ENCODE results near the gene FLRT2.

Gene FLRT2

DNA sequence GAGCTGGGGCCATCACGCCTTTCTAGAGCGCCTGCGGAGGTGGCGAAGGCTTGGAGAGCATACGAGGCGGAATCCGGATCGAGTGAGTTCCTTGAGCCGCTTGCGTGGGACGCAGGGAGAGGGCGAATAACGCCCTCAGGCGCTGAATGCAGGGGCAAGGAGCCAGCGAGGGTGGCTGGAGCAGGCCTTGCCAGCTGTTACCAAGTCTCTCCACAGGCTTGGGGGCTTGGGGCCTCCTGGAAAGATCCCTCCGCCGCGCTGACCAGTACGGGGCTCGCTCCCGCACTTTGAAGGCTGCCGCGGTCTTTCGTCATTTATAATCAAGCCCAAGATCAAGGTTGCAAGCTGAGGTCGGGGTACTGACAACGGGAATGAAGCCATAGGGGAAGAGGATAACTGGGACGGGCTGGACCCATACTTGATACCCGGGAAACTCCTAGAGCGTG, 1.2 kb downstream of the FLRT2 start:
- DNase-seq, result no peak

DNA sequence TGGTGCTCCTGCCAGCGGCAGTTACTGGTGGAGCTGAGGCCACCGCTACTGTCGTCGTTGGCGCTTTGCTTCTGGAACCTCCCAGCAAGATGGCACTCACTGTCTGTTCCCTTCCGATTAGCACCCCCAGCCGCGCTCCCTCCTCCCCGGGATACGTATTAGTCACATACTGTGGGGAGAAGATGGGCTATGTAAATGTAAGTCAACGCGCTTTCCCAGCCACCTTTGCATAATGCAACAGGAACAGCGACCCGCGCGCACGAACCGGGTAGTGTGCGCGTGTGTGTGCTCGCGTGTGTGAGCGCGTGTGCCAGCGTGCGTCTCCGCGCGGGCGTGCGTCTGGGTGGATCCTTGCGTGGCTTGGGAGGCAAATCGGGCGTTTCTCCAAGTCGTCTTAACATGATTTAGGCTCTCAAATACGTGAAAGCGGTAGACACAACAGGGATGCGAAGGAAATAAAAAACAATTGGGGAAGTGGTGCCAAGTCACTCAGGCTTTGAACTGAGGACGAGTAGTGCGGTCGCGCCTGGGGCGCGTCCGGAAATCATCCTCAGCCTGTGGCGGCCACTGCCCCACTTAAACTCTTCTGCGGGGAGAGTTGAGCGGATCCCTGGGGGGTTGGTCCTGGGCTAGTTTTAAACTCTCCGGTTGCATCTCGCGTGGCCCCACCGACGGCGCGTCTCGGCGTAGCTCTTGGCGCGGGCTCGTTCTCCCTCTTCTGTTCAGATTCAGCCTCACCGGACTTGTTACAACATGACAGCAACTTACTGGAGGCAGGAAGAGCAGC, 1.8 kb downstream of the FLRT2 start:
- DNase-seq, result no peak

- no peak for DNase-seq
Observed at GRCh38 chr14:85532374-85533022, 2.6 kb downstream of the FLRT2 start.

DNA sequence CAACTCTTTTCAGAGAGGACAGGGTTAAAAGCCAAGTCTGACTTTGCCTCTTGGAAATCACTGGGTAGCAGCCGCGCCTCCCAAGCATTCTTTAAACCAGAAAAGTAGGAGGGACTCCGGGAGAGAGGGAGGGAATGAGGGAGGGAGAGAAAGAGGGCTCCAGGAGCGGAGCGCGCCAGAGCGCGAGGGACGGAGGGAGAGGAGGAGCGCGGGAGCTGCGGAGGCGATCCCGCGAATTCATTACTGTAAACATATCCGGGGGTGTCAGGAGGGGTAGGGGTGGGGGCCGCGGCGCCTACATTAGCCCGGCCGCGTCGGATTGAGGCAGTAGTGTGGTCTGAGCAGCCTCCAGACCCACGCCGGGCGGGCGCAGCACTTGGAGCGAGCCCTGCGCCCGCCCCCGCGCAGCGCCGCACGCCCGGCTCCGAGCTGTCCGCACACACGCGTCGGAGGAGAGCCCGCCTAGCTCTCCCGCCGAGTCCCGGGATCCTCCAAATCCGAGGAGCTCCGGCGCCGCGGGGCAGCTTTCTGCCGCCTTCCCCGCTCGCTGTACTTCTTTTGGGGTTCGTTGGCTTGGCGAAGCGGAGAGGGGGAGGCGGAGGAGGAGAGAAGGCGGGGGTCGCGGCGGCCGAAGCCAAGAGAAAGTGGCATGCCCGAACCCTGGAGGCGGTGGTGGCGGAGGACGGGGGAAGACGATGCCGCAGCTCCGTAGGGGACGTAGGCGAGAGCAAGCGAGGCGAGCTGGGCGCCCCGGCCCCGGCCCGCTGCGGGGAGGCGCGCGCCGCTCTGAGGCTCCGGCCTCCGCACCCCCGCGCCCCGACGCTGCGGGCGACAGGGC, 3.3 kb downstream of the FLRT2 start:
- DNase-seq, result no peak

DNA sequence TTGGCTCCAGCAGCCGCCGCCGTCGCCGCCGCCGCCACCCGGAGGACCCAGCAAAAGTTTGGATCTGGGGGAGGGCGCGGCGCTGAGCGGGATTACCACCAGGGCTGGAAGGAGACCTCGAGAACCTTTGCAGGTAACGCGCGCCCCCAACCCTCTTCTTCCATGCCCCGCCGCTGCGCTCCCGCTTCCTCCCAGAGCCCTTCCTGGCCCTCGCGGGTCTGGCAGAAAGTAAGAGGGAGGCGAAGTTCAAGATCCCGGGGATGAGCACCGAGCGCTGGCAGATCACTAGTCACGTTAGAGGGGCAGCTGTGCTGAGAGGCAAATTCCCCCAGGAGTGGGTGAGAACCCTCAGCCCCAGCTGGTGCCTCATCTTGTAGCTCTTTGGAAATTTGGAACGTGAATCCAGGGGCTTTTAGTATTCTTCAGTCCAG, 3.9 kb downstream of the FLRT2 start:
- no peak for DNase-seq

GRCh38 chr14:85534458-85535293, 4.7 kb downstream of the FLRT2 start:
- no peak for DNase-seq

GRCh38 chr14:85535321-85535720, 5.4 kb downstream of the FLRT2 start:
- no peak for DNase-seq

- DNase-seq, result no peak
Observed at GRCh38 chr14:85535991-85536832, 6.3 kb downstream of the FLRT2 start.

DNA sequence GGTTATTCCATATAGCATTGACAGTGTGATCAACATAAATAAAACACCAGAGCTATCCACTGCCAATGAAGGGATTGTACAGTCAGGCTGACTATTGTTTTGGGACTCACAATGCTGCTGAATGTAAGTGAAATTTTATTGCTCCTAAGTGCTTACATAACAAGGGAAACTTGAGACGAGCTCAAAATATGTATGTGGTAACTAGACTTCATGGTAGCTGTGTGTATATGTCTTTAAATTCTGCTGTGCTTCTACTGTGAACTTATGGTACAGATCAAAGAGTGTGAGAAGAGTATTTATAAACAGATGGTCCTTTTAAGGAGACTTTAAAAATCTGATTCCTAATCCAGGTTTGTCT, 6.9 kb downstream of the FLRT2 start:
- no peak for DNase-seq

DNA sequence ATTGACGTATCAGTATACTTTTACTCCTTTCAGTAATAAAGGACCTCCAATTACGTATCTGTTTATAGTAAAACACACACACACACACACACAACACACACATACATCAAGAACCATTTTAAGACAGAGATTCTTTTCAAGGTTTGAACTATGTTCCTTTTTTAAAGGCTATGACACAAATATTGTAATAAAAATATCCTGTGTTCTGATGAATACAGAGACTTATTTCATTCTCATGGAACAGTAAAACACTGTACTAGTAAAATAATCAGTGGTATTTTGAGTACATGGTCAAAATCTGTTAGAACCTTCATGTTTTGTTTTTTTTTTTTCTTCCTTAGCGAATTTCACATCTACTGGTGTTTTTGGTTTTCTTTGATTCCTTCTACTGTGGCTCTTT, 7.6 kb downstream of the FLRT2 start:
- no peak for DNase-seq

GRCh38 chr14:85538636-85539035, 8.7 kb downstream of the FLRT2 start:
- no peak for DNase-seq

DNA sequence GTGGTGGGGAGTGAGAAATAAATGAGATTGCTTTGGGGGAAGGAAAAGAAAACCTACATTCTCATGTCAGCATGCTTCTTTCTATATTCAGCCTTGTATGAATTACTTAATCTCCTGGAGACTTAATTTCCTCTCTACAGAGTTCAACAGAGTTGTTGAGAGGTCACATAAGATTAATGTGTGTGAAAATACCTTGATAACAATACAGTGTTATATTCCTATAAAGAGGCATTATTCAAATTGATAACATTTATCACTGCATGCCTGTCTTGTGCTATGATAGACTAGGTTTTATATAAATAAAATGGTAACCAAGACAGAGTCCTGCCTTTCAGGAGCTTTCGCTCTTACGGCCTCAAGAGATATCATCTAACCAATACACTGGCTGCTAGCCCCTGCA, 9.6 kb downstream of the FLRT2 start:
- DNase-seq, result no peak

DNA sequence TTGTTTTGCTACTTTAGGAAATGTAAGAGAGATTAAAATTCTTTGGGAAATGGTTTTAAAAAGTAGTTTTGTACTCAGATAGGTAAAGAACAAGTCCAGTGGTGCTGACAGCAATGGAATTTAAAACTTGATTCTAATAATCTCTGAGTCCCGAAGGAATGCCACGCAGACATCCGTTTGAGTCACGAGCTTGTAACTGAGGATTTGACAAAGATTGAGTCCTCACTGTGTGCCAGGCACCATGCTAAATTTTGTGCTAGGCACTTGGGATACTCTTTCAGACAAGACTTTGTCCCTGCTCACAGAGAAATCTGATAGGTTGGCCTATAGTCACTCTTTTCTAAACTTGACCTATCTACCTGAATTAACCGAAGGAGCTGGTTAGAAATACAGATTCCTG, 12.7 kb downstream of the FLRT2 start:
- no peak for DNase-seq

- DNase-seq, result no peak
Observed at GRCh38 chr14:85545738-85546137, 15.8 kb downstream of the FLRT2 start.

DNA sequence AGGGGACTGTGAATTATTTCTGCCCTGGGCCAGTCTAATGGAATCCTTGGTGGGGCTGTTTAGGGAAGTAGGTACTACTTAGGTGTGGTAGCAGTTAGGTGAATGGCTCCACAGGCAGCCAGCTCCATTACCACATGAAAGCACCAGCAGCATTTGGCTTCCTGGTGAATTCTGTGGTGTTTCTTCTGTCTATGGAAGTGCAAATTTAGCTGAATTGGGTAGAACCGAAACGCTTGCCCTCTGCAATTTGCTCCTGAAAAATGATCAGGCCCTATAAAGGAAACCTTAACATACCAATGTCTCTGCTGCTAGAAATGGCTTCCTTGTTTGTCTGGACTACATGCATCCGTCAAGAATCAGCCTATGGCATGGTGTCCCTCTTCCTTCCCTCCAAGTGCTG, 16.4 kb downstream of the FLRT2 start:
- DNase-seq, result no peak

DNA sequence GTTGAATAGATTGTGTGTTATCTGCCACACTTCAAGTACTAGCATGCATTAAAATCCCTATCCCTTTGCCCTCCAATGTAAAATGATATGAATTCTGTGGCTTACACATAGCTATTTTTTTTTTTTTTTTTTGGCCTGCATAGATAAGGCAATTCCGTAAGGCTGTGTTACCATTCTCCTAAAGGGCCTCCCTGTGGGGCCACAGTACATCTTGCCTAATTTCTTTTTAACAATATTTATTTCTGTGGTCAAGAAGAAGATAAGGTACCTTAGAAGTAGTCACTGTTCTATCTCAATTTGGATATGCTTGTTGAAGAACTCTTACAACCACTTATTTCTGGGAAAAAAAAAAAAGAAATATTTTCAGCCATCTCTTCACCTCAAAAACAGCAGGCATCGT, 19.8 kb downstream of the FLRT2 start:
- DNase-seq, result no peak

GRCh38 chr14:85554106-85554505, 24.2 kb downstream of the FLRT2 start:
- DNase-seq, result no peak

DNA sequence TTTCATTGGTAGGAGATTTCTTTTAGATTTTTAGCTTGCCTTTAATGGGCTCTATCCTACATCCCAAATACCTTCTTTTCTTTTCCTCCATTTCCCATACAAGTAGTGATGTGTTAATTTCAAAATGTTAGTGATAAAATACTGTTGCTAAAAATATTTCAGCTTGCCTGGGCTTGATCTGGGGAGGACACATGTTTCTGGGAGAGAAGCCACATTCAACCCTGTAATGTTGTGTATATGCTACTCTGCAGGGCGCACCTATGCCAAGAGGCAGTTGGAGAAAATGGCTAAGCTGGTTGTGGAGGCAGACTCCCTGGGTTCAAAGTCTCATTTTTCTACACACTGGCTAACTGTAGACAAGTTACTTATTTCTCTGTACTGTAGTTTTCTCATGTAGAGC, 26.3 kb downstream of the FLRT2 start:
- no peak for DNase-seq

DNA sequence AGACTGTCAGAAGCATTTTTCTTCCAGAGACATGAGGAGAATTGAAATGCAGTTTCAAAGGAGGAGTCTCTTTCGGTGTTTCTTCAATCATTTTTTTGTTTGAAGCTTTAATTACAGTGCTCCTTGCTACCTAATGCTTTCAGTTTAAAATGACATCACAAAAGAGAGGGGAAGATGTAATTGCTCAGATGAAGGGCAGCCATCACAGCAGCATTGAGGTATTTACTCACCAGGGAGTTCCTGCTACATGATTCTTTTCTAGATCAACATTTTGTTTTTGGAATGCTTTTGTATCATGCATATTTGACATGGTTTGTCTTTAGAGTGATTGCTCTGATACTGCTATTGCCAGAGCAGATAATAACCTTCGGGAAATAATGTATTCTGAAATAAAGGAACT, 28.6 kb downstream of the FLRT2 start:
- no peak for DNase-seq

GRCh38 chr14:85562630-85563029, 32.7 kb downstream of the FLRT2 start:
- DNase-seq, result no peak

GRCh38 chr14:85564841-85565527, 35.0 kb downstream of the FLRT2 start:
- no peak for DNase-seq

Data from stimulated activated CD4-positive, alpha-beta T cell treated with anti-CD3 and anti-CD28 coated beads, Interleukin-4, amount 100 ng/mL, for 24 hours (primary cell).